Endothelial cell of umbilical vein (primary cell): ENCODE data around the gene BUB1B. TPM values are rescaled to one million over a fixed set of nuclear protein-coding genes. Genes with fewer than 3 reads are reported as not detected.

Experiments
- BruUV-seq: library from RNA; stranded (reverse); fragments of 400-500 nt; replicated peaks from 2 replicates; lab custom pipeline; 2021; lab: Mats Ljungman, UMichigan
- CTCF ChIA-PET: fragments of 300-600, 350-600 bp; sonication (Branson Sonifier 250); formaldehyde crosslinking; loops from one replicate; lab custom pipeline; 2021; ENCODE audit warnings: antibody characterized with exemption, inconsistent platforms; lab: Charles Lee
- POLR2A ChIA-PET: fragments of 300-600, 350-600 bp; sonication (Branson Sonifier 250); formaldehyde crosslinking; loops from one replicate; lab custom pipeline; 2021; ENCODE audit warnings: antibody characterized with exemption, inconsistent platforms; lab: Charles Lee
- DNase-seq: peaks from one replicate; pipeline ENCODE4 v3.0.0-alpha.2; 2011; ENCODE audit warnings: low read depth, low spot score
- FAIRE-seq: peaks from 2 replicates; lab custom pipeline; 2011; peaks lifted over from hg19 to GRCh38; lab: Jason Lieb, UNC
- H2AFZ ChIP-seq: 2 replicates; pipeline ENCODE4 v1.6.0; 2012; ENCODE audit warnings: low read depth, low read length, control low read depth, inconsistent platforms
- H3K27ac ChIP-seq: 2 replicates; pipeline ENCODE4 v1.5.1; 2011; ENCODE audit warnings: low read depth, mild to moderate bottlenecking, control low read depth, low read length, moderate library complexity; ENCODE audit not compliant: insufficient read depth
- H3K27me3 ChIP-seq, 2 experiments: 2 replicates each; pipeline versions ENCODE4 v1.6.0 to v1.6.1; 2011; ENCODE audit warnings: low read length in 2 of 2, mixed read lengths in 1 of 2; ENCODE audit not compliant: control insufficient read depth in 2 of 2, insufficient read depth in 2 of 2
- H3K36me3 ChIP-seq, 2 experiments: 2 replicates in 1 of 2; 3 replicates in 1 of 2; pipeline ENCODE4 v1.5.1; 2011; ENCODE audit warnings: low read length in 2 of 2, mild to moderate bottlenecking in 1 of 2, moderate library complexity in 1 of 2; ENCODE audit not compliant: control insufficient read depth in 2 of 2, insufficient read depth in 2 of 2; ENCODE audit errors: extremely low read depth in 1 of 2
- H3K4me1 ChIP-seq: 3 replicates; pipeline ENCODE4 v1.5.1; 2011; ENCODE audit warnings: mild to moderate bottlenecking, low read length; ENCODE audit not compliant: control insufficient read depth, insufficient read depth; ENCODE audit errors: extremely low read depth
- H3K4me2 ChIP-seq: 2 replicates; pipeline ENCODE4 v1.6.1; 2011; ENCODE audit warnings: low read length, control low read depth, mixed read lengths; ENCODE audit not compliant: insufficient read depth
- H3K4me3 ChIP-seq, 3 experiments: fragments of 200-600 bp in 1 of 3; sonication (generic), shearing (Covaris generic) in 1 of 3; replicated peaks in 1 of 3; 2 replicates each; pipeline ENCODE4 v1.5.1; 2011 to 2016; ENCODE audit warnings: control low read depth in 3 of 3, low read length in 3 of 3, mild to moderate bottlenecking in 2 of 3, inconsistent platforms in 1 of 3, low read depth in 1 of 3, moderate library complexity in 1 of 3; ENCODE audit not compliant: insufficient read depth in 1 of 3
- H3K79me2 ChIP-seq: 2 replicates; pipeline ENCODE4 v1.6.0; 2012; ENCODE audit warnings: low read length, inconsistent platforms; ENCODE audit not compliant: control insufficient read depth, insufficient read depth
- H3K9ac ChIP-seq: replicated peaks from 2 replicates; pipeline ENCODE3; 2011; ENCODE audit warnings: low read length, control low read depth; ENCODE audit not compliant: insufficient read depth; ENCODE audit errors: extremely low read depth
- H3K9me1 ChIP-seq: replicated peaks from 3 replicates; pipeline ENCODE4 v1.6.0; 2011; ENCODE audit warnings: mild to moderate bottlenecking, low read length; ENCODE audit not compliant: control insufficient read depth, insufficient read depth; ENCODE audit errors: extremely low read depth
- H3K9me3 ChIP-seq: replicated peaks from 2 replicates; pipeline ENCODE4 v1.5.1; 2012; ENCODE audit warnings: low read length, inconsistent platforms; ENCODE audit not compliant: control insufficient read depth, insufficient read depth
- H4K20me1 ChIP-seq: replicated peaks from 2 replicates; pipeline ENCODE3; 2011; ENCODE audit warnings: mild to moderate bottlenecking, low read length; ENCODE audit not compliant: control insufficient read depth, insufficient read depth; ENCODE audit errors: extremely low read depth
- EZH2 ChIP-seq: IDR thresholded peaks from 2 replicates; pipeline ENCODE4 v1.6.1; 2012; ENCODE audit warnings: borderline replicate concordance, low read depth, mild to moderate bottlenecking, moderate library complexity, low read length, inconsistent platforms; ENCODE audit not compliant: severe bottlenecking
- FOS ChIP-seq: IDR thresholded peaks from 2 replicates; pipeline ENCODE4 v1.6.1; 2011; ENCODE audit warnings: mild to moderate bottlenecking, low read length, moderate library complexity, borderline replicate concordance; ENCODE audit not compliant: insufficient read depth
- GATA2 ChIP-seq: IDR thresholded peaks from 2 replicates; pipeline ENCODE4 v1.7.0; 2011; ENCODE audit warnings: low read depth, mild to moderate bottlenecking, moderate library complexity, mixed read lengths, low read length; ENCODE audit not compliant: insufficient read length, insufficient read depth
- JUN ChIP-seq: IDR thresholded peaks from 2 replicates; pipeline ENCODE4 v1.6.1; 2011; ENCODE audit warnings: borderline replicate concordance, low read depth; ENCODE audit not compliant: insufficient read length, insufficient read depth
- MAX ChIP-seq: IDR thresholded peaks from 2 replicates; pipeline ENCODE4 v1.6.1; 2011; ENCODE audit not compliant: insufficient read depth, insufficient read length
- MYC ChIP-seq: IDR thresholded peaks from one replicate; pipeline ENCODE4 v1.6.1; 2011; ENCODE audit warnings: mild to moderate bottlenecking, low read depth, low read length
- POLR2AphosphoS5 ChIP-seq: IDR thresholded peaks from 2 replicates; pipeline ENCODE4 v1.6.1; 2012; ENCODE audit warnings: low read depth, mild to moderate bottlenecking, control low read depth, low read length, moderate library complexity; ENCODE audit not compliant: insufficient read depth
- dilution Hi-C: fragments of 300-500 bp; cut with MboI; formaldehyde crosslinking; loops from one replicate; pipeline ENCODE4 v1.15.0; 2019; ENCODE audit warnings: low sequenced_read_pairs; ENCODE audit not compliant: extremely low pct_ligation_motif_present
- intact Hi-C: fragments of 100-400 bp; cut with micrococcal nuclease; formaldehyde crosslinking; loops from one replicate; pipeline ENCODE4 v1.10.0; 2022
- polyA plus RNA-seq, 4 experiments: library from polyadenylated mRNA; depleted of rRNA in 3 of 4; stranded (reverse) in 3 of 4; unstranded in 1 of 4; fragments of >200 nt; gene quantifications; 2 replicates each; pipeline versions ENCODE4 v1.2.1 to v1.2.3, GENCODE V29; 2011 to 2012; ENCODE audit warnings: missing spikeins in 1 of 4
- total RNA-seq: library from RNA; stranded (reverse); gene quantifications from 2 replicates; pipeline ENCODE4 v1.2.3, GENCODE V29; 2021
- TF ChIP-seq, protein P1 (sequence below), 2 donors: IDR thresholded peaks; 1 replicate in 1 of 2; 2 replicates in 1 of 2; pipeline ENCODE4 v1.5.1; 2011; ENCODE audit warnings: low read length in 2 of 2, mild to moderate bottlenecking in 2 of 2, moderate library complexity in 2 of 2, control low read depth in 1 of 2, inconsistent platforms in 1 of 2, low read depth in 1 of 2; ENCODE audit not compliant: insufficient read depth in 1 of 2; ENCODE audit errors: extremely low read depth in 1 of 2

Gene BUB1B
- total and polyA plus RNA-seq, 2 donors (not counting 3 experiments of a cell fraction or from before 2014, with no cell fraction given) = 12.2 to 69.8 TPM

- no peak overlapping the region for H3K9ac ChIP-seq
- H3K36me3 ChIP-seq = no peaks in the 10 kb centered on the region
- H2AFZ ChIP-seq = no peak overlapping the region
- ChIA-PET CTCF (interaction anchor here (1.2 to 7.9 kb wide), 3 partner anchors 11 to 31 kb away, joined by 3 to 63 read pairs (median 4); no protein-coding TSS in a partner anchor), POLR2A (no interaction called here)
- no peak overlapping the region for H3K27ac ChIP-seq
- TF ChIP-seq FOS (no peak), MAX (no peak), EZH2 (no peak), POLR2AphosphoS5 (no peak), GATA2 (no peak), MYC (no peak), JUN (no peak)
- TF ChIP-seq, protein P1, sequence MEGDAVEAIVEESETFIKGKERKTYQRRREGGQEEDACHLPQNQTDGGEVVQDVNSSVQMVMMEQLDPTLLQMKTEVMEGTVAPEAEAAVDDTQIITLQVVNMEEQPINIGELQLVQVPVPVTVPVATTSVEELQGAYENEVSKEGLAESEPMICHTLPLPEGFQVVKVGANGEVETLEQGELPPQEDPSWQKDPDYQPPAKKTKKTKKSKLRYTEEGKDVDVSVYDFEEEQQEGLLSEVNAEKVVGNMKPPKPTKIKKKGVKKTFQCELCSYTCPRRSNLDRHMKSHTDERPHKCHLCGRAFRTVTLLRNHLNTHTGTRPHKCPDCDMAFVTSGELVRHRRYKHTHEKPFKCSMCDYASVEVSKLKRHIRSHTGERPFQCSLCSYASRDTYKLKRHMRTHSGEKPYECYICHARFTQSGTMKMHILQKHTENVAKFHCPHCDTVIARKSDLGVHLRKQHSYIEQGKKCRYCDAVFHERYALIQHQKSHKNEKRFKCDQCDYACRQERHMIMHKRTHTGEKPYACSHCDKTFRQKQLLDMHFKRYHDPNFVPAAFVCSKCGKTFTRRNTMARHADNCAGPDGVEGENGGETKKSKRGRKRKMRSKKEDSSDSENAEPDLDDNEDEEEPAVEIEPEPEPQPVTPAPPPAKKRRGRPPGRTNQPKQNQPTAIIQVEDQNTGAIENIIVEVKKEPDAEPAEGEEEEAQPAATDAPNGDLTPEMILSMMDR (IDR thresholded peaks at IDR 0.05; ENCODE audit: extremely low read depth in 1 of 2, insufficient read depth in 1 of 2, low read depth in 1 of 2, low read length in 2 of 2) = no peak
- H3K4me2 ChIP-seq = no peak overlapping the region
- no peaks in the 10 kb centered on the region for H4K20me1 ChIP-seq
- dilution Hi-C loops = no loop called here
- peaks cover 10 to 15% of the 10 kb centered on the region in 2 experiments for H3K27me3 ChIP-seq
- no TSS peak for BruUV-seq
- FAIRE-seq (no peak), DNase-seq (no peak)
- no peak overlapping the region for H3K4me3 ChIP-seq
- no peaks in the 10 kb centered on the region for H3K79me2 ChIP-seq
- H3K9me1 ChIP-seq = no peaks in the 10 kb centered on the region
- peaks cover 4% of the 10 kb centered on the region for H3K4me1 ChIP-seq
- no peaks in the 10 kb centered on the region for H3K9me3 ChIP-seq
- intact Hi-C loops = no loop called here
Observed at GRCh38 chr15:40242213-40242599, 81.3 kb downstream of the BUB1B start.
